Measurements from ENCODE around the gene EHMT1. TPM values are rescaled to one million over a fixed set of nuclear protein-coding genes. Genes with fewer than 3 reads are reported as not detected.

Gene EHMT1
- total RNA-seq, 1 donor from 2014 or later, result 159 TPM

DNA sequence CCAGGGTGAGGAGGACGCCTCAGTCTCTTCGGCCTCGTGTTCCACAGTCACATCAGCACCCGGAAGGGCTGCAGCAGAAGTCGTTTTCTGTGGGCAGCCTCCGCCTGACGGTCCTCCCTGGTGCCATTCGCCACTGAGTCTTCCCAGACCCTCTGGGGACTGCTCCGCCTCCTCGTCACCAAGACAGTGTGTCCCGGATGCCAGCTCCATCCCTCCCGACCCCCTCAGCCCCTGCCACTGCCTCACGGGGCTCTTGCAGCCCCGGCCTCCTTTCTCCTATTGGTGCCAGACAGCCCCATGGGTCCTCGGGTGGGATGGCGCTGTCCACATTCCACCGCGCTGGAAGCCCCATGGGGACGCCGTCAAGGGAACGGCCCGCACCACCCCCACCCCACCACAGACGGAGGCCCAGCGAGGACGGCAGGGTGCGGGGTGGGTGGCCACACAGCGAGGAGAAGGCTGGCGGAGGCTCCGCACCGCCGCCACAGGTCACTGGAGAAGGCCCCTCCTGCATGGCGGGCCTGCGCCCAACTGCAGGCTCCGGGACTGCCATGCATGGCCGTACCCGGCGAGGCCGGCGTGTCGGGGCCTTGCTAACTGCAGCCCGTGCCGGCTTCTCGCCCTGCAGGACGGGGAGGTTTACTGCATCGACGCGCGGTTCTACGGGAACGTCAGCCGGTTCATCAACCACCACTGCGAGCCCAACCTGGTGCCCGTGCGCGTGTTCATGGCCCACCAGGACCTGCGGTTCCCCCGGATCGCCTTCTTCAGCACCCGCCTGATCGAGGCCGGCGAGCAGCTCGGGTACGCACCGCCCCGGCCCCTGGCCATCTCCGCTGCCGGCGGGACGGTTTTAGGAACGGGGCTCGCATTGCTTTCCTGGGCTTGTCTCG is 215.2 kb downstream of the EHMT1 start:
- DNase-seq (ENCODE audit: low spot score, unreplicated experiment), result no peak
- H3K9me3 Mint-ChIP-seq (ENCODE audit: low read depth), result peaks cover under 1% of the 10 kb centered on the region
- H3K27me3 Mint-ChIP-seq, result no peaks in the 10 kb centered on the region
- TF ChIP-seq, protein P1, sequence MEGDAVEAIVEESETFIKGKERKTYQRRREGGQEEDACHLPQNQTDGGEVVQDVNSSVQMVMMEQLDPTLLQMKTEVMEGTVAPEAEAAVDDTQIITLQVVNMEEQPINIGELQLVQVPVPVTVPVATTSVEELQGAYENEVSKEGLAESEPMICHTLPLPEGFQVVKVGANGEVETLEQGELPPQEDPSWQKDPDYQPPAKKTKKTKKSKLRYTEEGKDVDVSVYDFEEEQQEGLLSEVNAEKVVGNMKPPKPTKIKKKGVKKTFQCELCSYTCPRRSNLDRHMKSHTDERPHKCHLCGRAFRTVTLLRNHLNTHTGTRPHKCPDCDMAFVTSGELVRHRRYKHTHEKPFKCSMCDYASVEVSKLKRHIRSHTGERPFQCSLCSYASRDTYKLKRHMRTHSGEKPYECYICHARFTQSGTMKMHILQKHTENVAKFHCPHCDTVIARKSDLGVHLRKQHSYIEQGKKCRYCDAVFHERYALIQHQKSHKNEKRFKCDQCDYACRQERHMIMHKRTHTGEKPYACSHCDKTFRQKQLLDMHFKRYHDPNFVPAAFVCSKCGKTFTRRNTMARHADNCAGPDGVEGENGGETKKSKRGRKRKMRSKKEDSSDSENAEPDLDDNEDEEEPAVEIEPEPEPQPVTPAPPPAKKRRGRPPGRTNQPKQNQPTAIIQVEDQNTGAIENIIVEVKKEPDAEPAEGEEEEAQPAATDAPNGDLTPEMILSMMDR (IDR thresholded peaks at IDR 0.05; ENCODE audit: unreplicated experiment), result no peak
- no peaks in the 10 kb centered on the region for H3K4me1 Mint-ChIP-seq (ENCODE audit: low read depth)
- H3K4me3 Mint-ChIP-seq (ENCODE audit: low read depth), result no peak overlapping the region
- peaks cover 28% of the 10 kb centered on the region for H3K36me3 Mint-ChIP-seq (ENCODE audit: insufficient read depth)
- no peak overlapping the region for H3K27ac Mint-ChIP-seq

- no peak overlapping the region for H3K4me3 Mint-ChIP-seq (ENCODE audit: low read depth)
- no peaks in the 10 kb centered on the region for H3K27me3 Mint-ChIP-seq
- TF ChIP-seq, protein P1 (IDR thresholded peaks at IDR 0.05; ENCODE audit: unreplicated experiment), result no peak
- DNase-seq (ENCODE audit: low spot score, unreplicated experiment), result no peak
- H3K9me3 Mint-ChIP-seq (ENCODE audit: low read depth), result peaks cover 6% of the 10 kb centered on the region
- H3K4me1 Mint-ChIP-seq (ENCODE audit: low read depth), result no peaks in the 10 kb centered on the region
- H3K36me3 Mint-ChIP-seq (ENCODE audit: insufficient read depth), result peaks cover 32% of the 10 kb centered on the region
- H3K27ac Mint-ChIP-seq, result no peak overlapping the region
These were observed 216.2 kb downstream of the EHMT1 start for GRCh38 chr9:137834846-137835546.

DNA sequence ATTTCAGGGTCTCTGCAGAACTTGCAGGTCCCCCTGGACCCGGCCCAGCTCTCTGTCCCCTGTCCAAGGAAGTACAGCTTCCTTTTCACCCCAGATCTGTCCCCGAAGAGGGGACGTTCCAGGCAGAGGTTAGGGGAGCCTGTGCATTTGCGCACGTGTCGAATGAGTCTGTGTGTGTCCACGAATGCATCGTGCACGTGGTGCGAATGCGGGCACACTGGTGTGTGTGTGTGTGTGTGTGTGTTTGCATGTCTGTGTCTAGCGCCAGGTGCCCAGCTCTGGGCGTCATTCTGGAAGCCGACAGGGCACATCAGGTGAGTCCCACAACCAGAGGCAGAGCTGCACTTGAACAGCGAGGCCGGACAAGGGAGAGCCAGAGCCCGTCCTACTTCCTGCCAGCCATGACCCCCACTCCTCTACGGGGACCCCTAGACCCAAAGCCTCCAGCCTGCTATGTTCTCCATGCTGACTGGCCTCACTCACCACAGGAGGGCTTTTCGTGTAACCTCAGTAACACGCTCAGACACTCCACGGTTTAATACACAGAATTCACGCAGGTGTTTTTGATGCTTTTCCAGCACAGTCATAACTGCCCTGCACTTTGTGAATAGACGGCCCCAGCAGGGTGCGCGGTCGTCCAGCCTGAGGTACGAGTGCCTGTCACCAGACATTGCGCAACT is 217.5 kb downstream of the EHMT1 start:
- DNase-seq (ENCODE audit: low spot score, unreplicated experiment), result no peak
- H3K4me1 Mint-ChIP-seq (ENCODE audit: low read depth), result no peaks in the 10 kb centered on the region
- H3K9me3 Mint-ChIP-seq (ENCODE audit: low read depth), result peaks cover 9% of the 10 kb centered on the region
- no peak overlapping the region for H3K4me3 Mint-ChIP-seq (ENCODE audit: low read depth)
- no peaks in the 10 kb centered on the region for H3K27me3 Mint-ChIP-seq
- no peak overlapping the region for H3K27ac Mint-ChIP-seq
- TF ChIP-seq, protein P1 (IDR thresholded peaks at IDR 0.05; ENCODE audit: unreplicated experiment), result no peak
- peaks cover 30% of the 10 kb centered on the region for H3K36me3 Mint-ChIP-seq (ENCODE audit: insufficient read depth)

- Mint-ChIP-seq H3K4me1 (ENCODE audit: low read depth) (no peaks in the 10 kb centered on the region), H3K27me3 (no peaks in the 10 kb centered on the region), H3K36me3 (ENCODE audit: insufficient read depth) (peaks cover 27% of the 10 kb centered on the region), H3K9me3 (ENCODE audit: low read depth) (peaks cover 9% of the 10 kb centered on the region), H3K4me3 (ENCODE audit: low read depth) (no peak overlapping the region), H3K27ac (no peak overlapping the region)
- no peak for DNase-seq (ENCODE audit: low spot score, unreplicated experiment)
- TF ChIP-seq, protein P1 (IDR thresholded peaks at IDR 0.05; ENCODE audit: unreplicated experiment), result no peak
These were observed 218.0 kb downstream of the EHMT1 start for GRCh38 chr9:137836831-137837241.
